Neuronal stem cell (in vitro differentiated cells): ENCODE measurements around the gene TXNDC11.
"Not testable (repeated sequence)": the region's sequence is repeated elsewhere in the genome, so short reads cannot be mapped to it uniquely, and the experiment has no call there.

Experiments used
- DNase-seq: peaks from one replicate; pipeline ENCODE4 v3.0.0-alpha.2; 2013; ENCODE audit warnings: low spot score
- H2AFZ ChIP-seq: one replicate; pipeline ENCODE4 v1.6.1; 2013; ENCODE audit warnings: mild to moderate bottlenecking, low read length, inconsistent platforms
- H2AK5ac ChIP-seq: 2 replicates; pipeline ENCODE4 v1.6.1; 2013; ENCODE audit warnings: low read depth, mild to moderate bottlenecking, inconsistent platforms, low read length, moderate library complexity, mixed read lengths
- H2BK120ac ChIP-seq: 2 replicates; pipeline ENCODE4 v1.6.1; 2013; ENCODE audit warnings: low read depth, mild to moderate bottlenecking, inconsistent platforms, low read length, moderate library complexity, mixed read lengths
- H2BK12ac ChIP-seq: one replicate; pipeline ENCODE4 v1.6.1; 2013; ENCODE audit warnings: low read length, inconsistent platforms
- H2BK15ac ChIP-seq: 2 replicates; pipeline ENCODE4 v1.6.1; 2013; ENCODE audit warnings: mild to moderate bottlenecking, low read length, inconsistent platforms, mixed read lengths
- H2BK5ac ChIP-seq: one replicate; pipeline ENCODE4 v1.6.1; 2013; ENCODE audit warnings: inconsistent platforms, mild to moderate bottlenecking, low read length, moderate library complexity
- H3K14ac ChIP-seq: one replicate; pipeline ENCODE4 v1.6.1; 2013; ENCODE audit warnings: low read length, inconsistent platforms
- H3K18ac ChIP-seq: 2 replicates; pipeline ENCODE4 v1.6.1; 2013; ENCODE audit warnings: low read length, inconsistent platforms
- H3K23ac ChIP-seq: 2 replicates; pipeline ENCODE4 v1.6.1; 2013; ENCODE audit warnings: low read depth, mild to moderate bottlenecking, mixed read lengths, low read length, inconsistent platforms; ENCODE audit not compliant: poor library complexity
- H3K27ac ChIP-seq: replicated peaks from 3 replicates; pipeline ENCODE4 v1.5.1; 2013; ENCODE audit warnings: low read length, inconsistent platforms
- H3K27me3 ChIP-seq, 3 experiments: 2 replicates each; pipeline ENCODE4 v1.6.1; 2013; ENCODE audit warnings: low read length in 3 of 3, mild to moderate bottlenecking in 2 of 3, inconsistent platforms in 1 of 3, low read depth in 1 of 3, mixed read lengths in 1 of 3, moderate library complexity in 1 of 3; ENCODE audit not compliant: control insufficient read depth in 3 of 3, insufficient read depth in 3 of 3
- H3K36me3 ChIP-seq, 2 donors: replicated peaks in 1 of 2; 2 replicates each; pipeline ENCODE4 v1.6.1; 2013; ENCODE audit warnings: low read length in 2 of 2; ENCODE audit not compliant: control insufficient read depth in 2 of 2, insufficient read depth in 2 of 2
- H3K4ac ChIP-seq: 2 replicates; pipeline ENCODE4 v1.6.1; 2013; ENCODE audit warnings: inconsistent platforms, mild to moderate bottlenecking, low read length, moderate library complexity
- H3K4me1 ChIP-seq, 2 donors: 1 replicate in 1 of 2; 2 replicates in 1 of 2; pipeline ENCODE4 v1.6.1; 2013; ENCODE audit warnings: low read length in 2 of 2, low read depth in 1 of 2; ENCODE audit not compliant: control insufficient read depth in 2 of 2, insufficient read depth in 1 of 2
- H3K4me2 ChIP-seq: one replicate; pipeline ENCODE4 v1.6.1; 2013; ENCODE audit warnings: mild to moderate bottlenecking, low read length, inconsistent platforms; ENCODE audit not compliant: insufficient read depth, poor library complexity, severe bottlenecking
- H3K4me3 ChIP-seq, 2 donors: 2 replicates each; pipeline ENCODE4 v1.5.1; 2013; ENCODE audit warnings: low read length in 2 of 2, mild to moderate bottlenecking in 2 of 2, inconsistent platforms in 1 of 2, moderate library complexity in 1 of 2
- H3K79me1 ChIP-seq: one replicate; pipeline ENCODE4 v1.6.1; 2013; ENCODE audit warnings: low read depth, mild to moderate bottlenecking, inconsistent platforms, low read length, moderate library complexity
- H3K9ac ChIP-seq: one replicate; pipeline ENCODE4 v1.6.1; 2013; ENCODE audit warnings: mild to moderate bottlenecking, low read depth, low read length, inconsistent platforms; ENCODE audit not compliant: poor library complexity
- H3K9me3 ChIP-seq, 2 donors: replicated peaks in 1 of 2; 2 replicates each; pipeline versions ENCODE3 to v1.6.1; 2013; ENCODE audit warnings: low read length in 2 of 2, mild to moderate bottlenecking in 2 of 2, inconsistent platforms in 1 of 2, low read depth in 1 of 2, mixed read lengths in 1 of 2, moderate library complexity in 1 of 2; ENCODE audit not compliant: control insufficient read depth in 2 of 2, insufficient read depth in 1 of 2
- H4K8ac ChIP-seq: one replicate; pipeline ENCODE4 v1.6.1; 2013; ENCODE audit warnings: low read depth, mild to moderate bottlenecking, inconsistent platforms, low read length, moderate library complexity
- H4K91ac ChIP-seq: one replicate; pipeline ENCODE4 v1.6.1; 2013; ENCODE audit warnings: low read length, low read depth, mild to moderate bottlenecking, inconsistent platforms; ENCODE audit not compliant: poor library complexity
- WGBS, 2 donors: extraction: QIAGEN DNeasy Blood & Tissue Kit; methylation state at CpG; one replicate each; pipeline ENCODE4 v1.1.7; 2013; ENCODE audit warnings: missing lambda C conversion rate in 2 of 2, mixed read lengths in 1 of 2; ENCODE audit not compliant: insufficient read length in 2 of 2, insufficient replicate concordance in 1 of 2; ENCODE audit errors: extremely low coverage in 2 of 2; 5-methylcytosine and 5-hydroxymethylcytosine counted together

TXNDC11 gene

GRCh38 chr16:11784980-11785599 is 42.4 kb upstream of the TXNDC11 start:
- H3K9me3 ChIP-seq, H3K14ac ChIP-seq, H4K91ac ChIP-seq, H2AK5ac ChIP-seq, H3K4me3 ChIP-seq, H2BK15ac ChIP-seq, H3K79me1 ChIP-seq, H3K18ac ChIP-seq, H3K9ac ChIP-seq, H4K8ac ChIP-seq, H3K4ac ChIP-seq, H3K27me3 ChIP-seq, H3K4me2 ChIP-seq, H2AFZ ChIP-seq, H3K27ac ChIP-seq, H2BK120ac ChIP-seq, H2BK12ac ChIP-seq, H3K23ac ChIP-seq, H2BK5ac ChIP-seq, DNase-seq: not testable (repeated sequence)
- peaks cover 0 to 27% of the 10 kb centered on the region in 2 donors for H3K36me3 ChIP-seq
- WGBS, 2 donors: no CpG with 5 or more reads among the region's 13 CpGs
- H3K4me1 ChIP-seq: peaks cover 6 to 10% of the 10 kb centered on the region in 2 donors

- not testable (repeated sequence) for H3K27me3 ChIP-seq, H3K4me3 ChIP-seq, H3K4ac ChIP-seq, DNase-seq, H2AFZ ChIP-seq, H2BK120ac ChIP-seq, H2AK5ac ChIP-seq, H3K27ac ChIP-seq, H2BK15ac ChIP-seq, H2BK5ac ChIP-seq, H3K23ac ChIP-seq, H3K9me3 ChIP-seq, H3K9ac ChIP-seq, H2BK12ac ChIP-seq, H4K8ac ChIP-seq, H3K14ac ChIP-seq, H3K18ac ChIP-seq, H3K4me2 ChIP-seq, H4K91ac ChIP-seq, H3K79me1 ChIP-seq
- Histone ChIP-seq H3K36me3 (peaks cover 0 to 27% of the 10 kb centered on the region in 2 donors), H3K4me1 (peaks cover 6 to 10% of the 10 kb centered on the region in 2 donors)
- no CpG with 5 or more reads among the region's 6 CpGs for WGBS, 2 donors
Measured at GRCh38 chr16:11784381-11784780, 41.7 kb upstream of the TXNDC11 start.

GRCh38 chr16:11784038-11784369 is 41.3 kb upstream of the TXNDC11 start:
- H2BK120ac ChIP-seq: no peak overlapping the region
- no peaks in the 10 kb centered on the region for H3K9me3 ChIP-seq
- no peak overlapping the region for H2AK5ac ChIP-seq
- H4K91ac ChIP-seq: no peak overlapping the region
- DNase-seq: no peak
- peaks cover 6 to 10% of the 10 kb centered on the region in 2 donors for H3K4me1 ChIP-seq
- H3K9ac ChIP-seq: no peak overlapping the region
- no peak overlapping the region for H3K18ac ChIP-seq
- no peak overlapping the region for H3K4me3 ChIP-seq
- no peak overlapping the region for H3K23ac ChIP-seq
- peaks cover 7% of the 10 kb centered on the region for H3K79me1 ChIP-seq
- no peak overlapping the region for H3K14ac ChIP-seq
- H2BK5ac ChIP-seq: no peak overlapping the region
- H3K4me2 ChIP-seq: no peak overlapping the region
- no peak overlapping the region for H2BK15ac ChIP-seq
- peaks cover 0 to 30% of the 10 kb centered on the region in 2 donors for H3K36me3 ChIP-seq
- no peak overlapping the region for H2AFZ ChIP-seq
- no peak overlapping the region for H4K8ac ChIP-seq
- no peaks in the 10 kb centered on the region for H3K27me3 ChIP-seq
- no peak overlapping the region for H3K27ac ChIP-seq
- H3K4ac ChIP-seq: no peak overlapping the region
- H2BK12ac ChIP-seq: no peak overlapping the region

- Histone ChIP-seq H4K8ac (no peak overlapping the region), H3K4ac (no peak overlapping the region), H3K14ac (no peak overlapping the region), H3K4me2 (no peak overlapping the region), H2BK120ac (no peak overlapping the region), H3K9ac (no peak overlapping the region), H2AFZ (no peak overlapping the region), H3K9me3 (no peaks in the 10 kb centered on the region), H3K4me1 (peaks cover 6 to 10% of the 10 kb centered on the region in 2 donors), H2AK5ac (no peak overlapping the region), H3K27ac (no peak overlapping the region), H3K27me3 (no peaks in the 10 kb centered on the region), H2BK15ac (no peak overlapping the region), H3K23ac (no peak overlapping the region), H4K91ac (no peak overlapping the region), H3K36me3 (peaks cover 0 to 32% of the 10 kb centered on the region in 2 donors), H2BK12ac (no peak overlapping the region), H3K4me3 (no peak overlapping the region), H3K79me1 (peaks cover 4% of the 10 kb centered on the region), H3K18ac (no peak overlapping the region), H2BK5ac (no peak overlapping the region)
- WGBS, 2 donors: no CpG with 5 or more reads among the region's 5 CpGs
- DNase-seq: no peak
Measured at GRCh38 chr16:11783319-11784037, 40.8 kb upstream of the TXNDC11 start.
